DOHH2 (cell line): Measurements from ENCODE around the gene MEGF8.

ENCODE experiments used
- EZH2phosphoT487 ChIP-seq: fragments of 200-600 bp; sonication (generic); IDR thresholded peaks from 2 replicates; pipeline ENCODE4 v1.6.1; 2017; ENCODE audit warnings: borderline replicate concordance, mild to moderate bottlenecking, antibody characterized with exemption, low read length, moderate library complexity, mixed read lengths
- TF ChIP-seq, protein P1 (sequence below): fragments of 200-600 bp; sonication (generic); IDR thresholded peaks from one replicate; pipeline ENCODE4 v1.5.1; 2014; ENCODE audit warnings: antibody characterized with exemption, mild to moderate bottlenecking, low read depth, low read length; ENCODE audit not compliant: poor library complexity, severe bottlenecking

DNA sequence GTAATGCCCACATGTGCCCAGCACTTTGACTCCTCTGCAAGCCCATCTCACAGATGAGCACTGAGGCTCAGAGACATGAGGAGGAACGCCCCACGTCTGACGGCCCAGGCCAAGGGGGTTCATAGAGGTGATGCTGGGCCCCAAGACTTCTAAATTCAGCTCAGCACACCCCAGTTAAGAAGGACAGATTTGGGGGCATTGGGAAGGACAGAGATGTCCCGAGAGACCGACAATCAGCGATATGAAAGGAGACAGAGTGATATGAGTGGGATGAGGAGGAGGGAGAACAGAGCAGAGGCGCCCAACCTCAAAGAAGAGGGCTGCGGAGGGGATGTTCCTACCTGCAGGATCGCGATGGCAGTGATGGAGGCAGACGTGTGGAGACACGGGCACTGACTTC, 64.5 kb downstream of the MEGF8 start, which contains the start of gene CNFN:
- no peak for TF ChIP-seq EZH2phosphoT487
- TF ChIP-seq, protein P1, sequence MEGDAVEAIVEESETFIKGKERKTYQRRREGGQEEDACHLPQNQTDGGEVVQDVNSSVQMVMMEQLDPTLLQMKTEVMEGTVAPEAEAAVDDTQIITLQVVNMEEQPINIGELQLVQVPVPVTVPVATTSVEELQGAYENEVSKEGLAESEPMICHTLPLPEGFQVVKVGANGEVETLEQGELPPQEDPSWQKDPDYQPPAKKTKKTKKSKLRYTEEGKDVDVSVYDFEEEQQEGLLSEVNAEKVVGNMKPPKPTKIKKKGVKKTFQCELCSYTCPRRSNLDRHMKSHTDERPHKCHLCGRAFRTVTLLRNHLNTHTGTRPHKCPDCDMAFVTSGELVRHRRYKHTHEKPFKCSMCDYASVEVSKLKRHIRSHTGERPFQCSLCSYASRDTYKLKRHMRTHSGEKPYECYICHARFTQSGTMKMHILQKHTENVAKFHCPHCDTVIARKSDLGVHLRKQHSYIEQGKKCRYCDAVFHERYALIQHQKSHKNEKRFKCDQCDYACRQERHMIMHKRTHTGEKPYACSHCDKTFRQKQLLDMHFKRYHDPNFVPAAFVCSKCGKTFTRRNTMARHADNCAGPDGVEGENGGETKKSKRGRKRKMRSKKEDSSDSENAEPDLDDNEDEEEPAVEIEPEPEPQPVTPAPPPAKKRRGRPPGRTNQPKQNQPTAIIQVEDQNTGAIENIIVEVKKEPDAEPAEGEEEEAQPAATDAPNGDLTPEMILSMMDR: no peak
